Stimulated activated CD4-positive, alpha-beta T cell treated with anti-CD3 and anti-CD28 coated beads, TNF-alpha, amount 100 ng/mL, for 4 hours (primary cell): Measurements from ENCODE around the gene CYTIP.
"Not testable (repeated sequence)": the region's sequence is repeated elsewhere in the genome, so short reads cannot be mapped to it uniquely, and the experiment has no call there.

ENCODE experiments used
- DNase-seq, 3 experiments: peaks; one replicate each; pipeline ENCODE4 v3.0.0-alpha.2; 2020; ENCODE audit warnings: low read depth in 3 of 3

Gene CYTIP

GRCh38 chr2:157424374-157424773 is 19.5 kb downstream of the CYTIP start:
- no peak for DNase-seq

DNA sequence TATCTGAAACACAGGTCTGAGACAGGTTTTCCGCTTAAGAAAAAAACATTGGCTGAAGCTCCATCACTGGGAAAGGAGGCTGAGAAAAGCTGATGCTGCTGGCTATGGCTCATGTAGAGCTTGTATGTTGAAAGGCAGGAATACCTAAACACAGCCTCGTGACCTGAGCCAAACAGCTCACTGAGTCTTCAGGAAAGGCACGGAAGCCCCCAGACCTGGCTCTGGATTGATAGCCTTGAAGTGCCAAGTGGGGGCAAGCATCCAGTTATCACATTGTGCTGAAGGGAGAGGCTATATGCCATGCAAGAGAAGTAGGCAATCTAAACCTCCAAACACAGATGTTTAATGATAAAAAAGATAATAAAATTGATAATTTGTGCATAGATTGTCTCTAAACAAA is 21.9 kb downstream of the CYTIP start:
- DNase-seq, result no peak

- DNase-seq, result no peak
Observed at GRCh38 chr2:157421331-157421944, 22.5 kb downstream of the CYTIP start.

DNA sequence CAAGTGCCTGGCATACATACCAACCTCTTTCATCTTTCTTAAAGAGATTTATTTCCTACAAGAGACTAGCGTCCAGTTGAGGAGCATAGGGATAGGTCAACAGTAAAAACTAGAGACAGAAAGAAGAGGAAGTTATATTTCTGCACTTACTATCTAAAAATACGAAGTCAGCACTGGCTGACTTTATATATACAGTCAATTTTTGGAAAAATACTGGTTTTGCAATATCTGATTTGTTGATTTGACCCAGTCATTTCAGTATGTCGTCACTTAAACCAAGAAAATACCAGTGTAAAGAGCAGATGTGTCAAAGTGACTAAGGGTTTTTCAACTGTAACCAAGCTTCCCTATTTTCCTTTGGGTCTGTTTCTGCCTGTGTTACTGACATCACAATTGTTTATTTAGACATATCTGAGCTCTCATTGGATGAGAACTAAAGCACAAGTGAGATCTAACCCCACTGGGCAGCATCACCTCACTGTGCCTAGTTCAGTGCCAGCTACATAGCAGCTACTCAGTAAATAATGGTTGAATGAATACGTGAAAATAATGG is 23.0 kb downstream of the CYTIP start:
- DNase-seq, result no peak

GRCh38 chr2:157419031-157419575 is 24.8 kb downstream of the CYTIP start:
- no peak for DNase-seq

DNA sequence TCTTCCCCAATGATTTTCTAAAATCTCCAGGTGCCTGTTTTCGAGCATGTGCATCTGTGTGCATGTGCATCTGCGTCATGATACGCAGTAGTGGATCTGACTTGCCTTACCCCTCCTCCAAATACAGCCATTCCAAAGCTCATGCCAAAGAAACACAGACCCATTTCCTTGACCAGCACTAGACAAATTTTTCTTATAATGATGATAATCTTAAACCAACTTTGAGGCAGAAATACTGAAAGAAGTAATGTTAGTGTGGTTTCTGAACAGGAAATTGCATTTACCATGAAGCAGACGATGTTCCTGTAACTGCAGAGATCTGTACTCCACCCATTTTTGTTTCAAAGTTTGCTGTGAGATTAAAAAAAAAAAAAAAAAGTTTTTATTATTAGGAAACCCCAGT is 25.6 kb downstream of the CYTIP start:
- no peak for DNase-seq

GRCh38 chr2:157415591-157416101 is 28.2 kb downstream of the CYTIP start:
- DNase-seq, result no peak

DNA sequence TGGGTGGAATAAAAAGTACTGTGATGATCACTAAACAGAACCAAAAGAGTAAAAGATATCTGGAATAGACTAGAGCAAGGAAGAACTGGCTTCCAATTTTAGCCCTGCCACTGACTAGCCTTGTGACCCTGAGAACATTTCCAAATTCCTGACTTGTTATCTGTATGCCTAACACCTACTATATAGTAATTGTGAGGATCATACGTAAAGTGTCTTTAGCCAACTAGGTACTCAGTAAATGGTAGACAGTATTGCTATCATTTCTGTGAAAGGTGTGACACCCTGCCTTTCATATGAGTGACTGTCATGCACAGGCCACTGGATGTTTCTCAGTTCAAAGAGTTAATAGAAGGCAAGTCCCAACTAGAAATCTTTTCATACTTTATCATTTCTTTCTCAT is 29.8 kb downstream of the CYTIP start:
- no peak for DNase-seq

GRCh38 chr2:157413326-157414035 is 30.4 kb downstream of the CYTIP start:
- DNase-seq, result peak in 1 of 3 experiments; percentile 45

DNA sequence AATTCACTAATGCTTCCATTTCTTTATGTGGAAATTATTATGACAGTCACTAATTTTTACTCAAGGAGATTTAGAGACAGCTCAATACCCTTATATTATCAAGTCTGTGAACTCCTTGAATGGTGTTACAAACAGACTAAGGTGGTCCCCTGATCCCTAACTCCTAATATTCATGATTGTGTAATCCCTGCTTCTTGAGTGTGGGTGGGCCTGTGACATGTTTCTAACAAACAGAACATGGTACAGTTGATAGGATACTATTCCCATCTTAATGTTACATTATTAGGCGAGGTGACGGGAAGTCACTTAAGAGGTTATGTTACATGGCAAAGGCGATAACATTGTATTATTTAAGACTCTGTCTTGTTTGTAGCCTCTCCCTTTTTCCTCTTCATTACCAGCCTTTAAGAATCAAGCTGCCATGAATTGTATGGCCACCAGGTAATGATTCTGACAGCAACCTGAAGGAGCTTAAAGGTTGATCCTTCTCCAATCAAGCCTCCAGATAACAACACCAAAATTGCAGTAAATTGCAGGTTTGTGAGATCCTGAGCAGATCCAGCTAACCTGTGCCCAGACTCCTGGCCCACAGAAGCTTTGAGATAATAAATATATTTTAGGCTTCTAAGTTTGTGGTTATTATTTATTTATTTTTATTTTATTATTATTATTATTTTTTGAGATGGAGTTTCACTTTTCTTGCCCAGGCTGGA is 32.1 kb downstream of the CYTIP start:
- DNase-seq, result no peak

DNA sequence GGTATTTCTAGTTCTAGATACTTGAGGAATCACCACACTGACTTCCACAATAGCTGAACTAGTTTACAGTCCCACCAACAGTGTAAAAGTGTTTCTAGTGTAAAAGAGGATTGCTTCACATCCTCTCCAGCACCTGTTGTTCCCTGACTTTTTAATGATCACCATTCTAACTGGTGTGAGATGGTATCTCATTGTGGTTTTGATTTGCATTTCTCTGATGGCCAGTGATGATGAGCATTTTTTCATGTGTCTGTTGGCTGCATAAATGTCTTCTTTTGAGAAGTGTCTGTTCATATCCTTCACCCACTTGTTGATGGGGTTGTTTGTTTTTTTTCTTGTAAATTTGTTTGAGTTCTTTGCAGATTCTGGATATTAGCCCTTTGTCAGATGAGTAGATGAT is 38.5 kb downstream of the CYTIP start:
- DNase-seq, result not testable (repeated sequence)

DNA sequence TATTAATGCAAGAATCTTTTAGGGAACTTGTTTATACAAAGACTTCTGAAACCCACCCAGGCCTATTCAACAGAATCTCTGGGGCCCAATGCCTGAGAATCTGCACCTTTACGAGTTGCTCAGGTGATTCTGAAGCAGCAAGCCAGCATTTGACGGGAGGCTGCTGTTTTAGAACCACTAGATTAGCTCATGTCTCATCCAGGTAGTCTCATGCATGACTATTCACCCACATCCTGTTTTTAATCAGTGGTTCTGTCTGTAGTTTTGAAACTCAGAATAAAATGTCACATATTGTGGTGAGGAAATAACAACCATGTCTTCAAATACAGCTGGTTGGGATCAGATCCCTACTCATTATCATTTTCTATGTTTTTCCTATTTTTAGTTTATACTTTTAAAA is 39.5 kb downstream of the CYTIP start:
- peak in 1 of 3 experiments; percentile 53 for DNase-seq

- DNase-seq, result not testable (repeated sequence)
Observed at GRCh38 chr2:157402801-157403485, 40.9 kb downstream of the CYTIP start.

GRCh38 chr2:157395811-157396210 is 48.1 kb downstream of the CYTIP start:
- no peak for DNase-seq

GRCh38 chr2:157394928-157395327 is 49.0 kb downstream of the CYTIP start:
- DNase-seq, result no peak

DNA sequence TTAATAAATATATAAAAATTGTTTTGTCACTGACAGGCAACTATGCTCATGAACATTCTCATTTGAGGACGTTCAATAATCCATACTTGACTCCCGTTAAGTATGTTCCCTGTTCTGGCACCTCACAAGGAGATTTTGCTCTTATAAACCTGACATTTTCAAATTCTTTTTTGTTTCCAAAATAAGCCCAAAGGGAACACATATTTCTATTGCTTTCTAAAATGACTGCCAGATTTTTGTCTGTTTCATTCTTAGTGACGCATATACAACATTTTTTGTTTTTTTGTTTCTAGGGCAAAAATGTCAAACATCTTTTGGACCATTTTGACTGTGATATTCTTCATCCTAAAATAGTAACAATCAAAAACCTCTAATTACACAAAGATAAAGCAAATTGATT is 50.5 kb downstream of the CYTIP start:
- no peak for DNase-seq

- DNase-seq, result no peak
Observed at GRCh38 chr2:157388827-157389226, 55.1 kb downstream of the CYTIP start.

DNA sequence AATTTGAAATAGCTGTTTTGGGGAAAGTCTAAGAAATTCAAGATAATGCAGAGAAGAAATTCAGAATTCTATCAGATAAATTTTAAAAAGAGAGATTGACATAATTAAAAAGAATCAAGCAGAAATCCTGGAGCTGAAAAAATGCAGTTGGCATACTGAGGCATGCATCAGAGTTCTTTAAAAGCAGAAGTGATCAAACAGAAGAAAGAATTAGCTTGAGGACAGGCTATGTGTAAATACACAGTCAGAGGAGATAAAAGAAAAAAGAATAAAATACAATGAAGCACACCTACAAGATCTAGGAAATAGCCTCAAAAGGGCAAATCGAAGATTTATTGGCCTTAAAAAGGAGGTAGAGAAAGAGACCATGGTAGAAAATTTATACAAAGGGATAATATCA is 57.1 kb downstream of the CYTIP start:
- no peak for DNase-seq

DNA sequence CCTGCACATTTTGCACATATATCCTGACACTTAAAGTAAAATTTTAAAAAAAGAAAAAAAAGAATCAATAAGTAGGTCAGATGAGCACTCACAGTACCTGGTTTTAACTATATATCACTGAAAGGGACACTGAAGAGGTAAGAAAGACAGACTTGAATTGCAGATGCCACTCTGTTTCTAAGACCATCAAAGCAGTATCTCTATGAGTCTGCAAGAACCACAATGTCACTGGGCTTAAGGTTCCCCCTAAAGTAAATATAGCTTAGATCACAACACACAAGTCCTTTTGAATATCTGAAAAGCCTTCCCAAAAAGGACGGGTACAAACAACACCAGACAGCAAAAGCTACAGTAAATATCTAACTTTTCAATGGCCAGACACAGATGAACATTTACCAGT is 57.6 kb downstream of the CYTIP start:
- no peak for DNase-seq

DNA sequence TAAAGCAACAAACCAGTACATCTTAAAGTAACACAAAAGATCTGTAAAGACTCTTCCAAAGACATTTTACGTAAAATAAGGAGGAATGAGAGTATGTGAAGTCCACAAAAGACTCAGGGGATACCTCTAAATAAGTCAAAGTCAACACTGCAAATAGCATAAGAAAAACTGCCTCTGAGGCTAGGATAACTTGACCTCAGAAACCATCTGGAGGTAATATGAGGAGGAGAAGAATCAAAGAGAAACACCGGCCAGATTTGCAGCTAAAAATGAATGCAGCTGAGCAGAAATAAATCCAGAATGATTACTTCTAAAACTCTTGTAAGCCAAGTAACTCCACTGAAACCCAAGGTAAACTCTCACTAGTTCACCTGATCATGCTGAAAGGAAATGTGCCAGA is 66.0 kb downstream of the CYTIP start:
- no peak for DNase-seq

- DNase-seq, result no peak
Observed at GRCh38 chr2:157376041-157376440, 67.8 kb downstream of the CYTIP start.

- no peak for DNase-seq
Observed at GRCh38 chr2:157375384-157375783, 68.5 kb downstream of the CYTIP start.
